ENCODE results near the gene MAPRE3.

DNA sequence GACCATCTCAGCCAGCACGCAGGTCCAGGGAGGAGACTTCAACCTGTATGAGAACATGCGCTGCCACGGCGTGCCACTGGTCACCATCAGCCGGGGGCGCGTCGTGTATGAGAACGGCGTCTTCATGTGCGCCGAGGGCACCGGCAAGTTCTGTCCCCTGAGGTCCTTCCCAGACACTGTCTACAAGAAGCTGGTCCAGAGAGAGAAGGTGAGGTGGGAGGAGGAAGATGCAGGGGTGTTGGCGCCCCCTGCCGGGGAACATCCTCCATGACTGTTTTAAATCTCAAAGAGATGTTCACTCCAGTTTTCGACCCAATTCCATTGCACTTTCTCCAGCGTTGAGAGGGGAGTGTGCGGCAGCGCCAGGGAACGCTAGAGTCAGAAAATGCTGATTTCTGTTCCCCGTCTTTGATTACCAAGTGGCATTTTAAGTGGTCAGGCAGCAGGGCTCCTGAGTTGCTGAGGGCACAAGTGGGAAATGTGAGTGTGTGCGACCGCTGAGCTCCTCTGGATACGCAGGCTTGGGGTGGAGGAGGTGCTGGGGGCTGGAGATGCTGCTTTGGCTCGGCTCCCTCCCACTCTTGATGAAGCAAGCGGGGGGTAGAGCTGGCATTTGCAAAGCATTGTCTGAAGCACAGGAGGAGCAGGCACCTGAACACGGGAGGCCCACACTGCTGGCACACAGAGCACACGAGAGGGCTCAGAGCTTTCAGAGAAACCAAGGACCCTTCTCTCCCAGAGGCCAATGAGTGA lies 27.7 kb upstream of the MAPRE3 start:
- TF ChIP-seq EZH2 (IDR thresholded peaks at IDR 0.05; ENCODE audit: insufficient read depth, poor library complexity, severe bottlenecking), result no peak
- no peak for TF ChIP-seq EZH2phosphoT487 (IDR thresholded peaks at IDR 0.05; ENCODE audit: insufficient read depth, low read depth)
